Measurements from ENCODE around the gene HOXC4.

DNA sequence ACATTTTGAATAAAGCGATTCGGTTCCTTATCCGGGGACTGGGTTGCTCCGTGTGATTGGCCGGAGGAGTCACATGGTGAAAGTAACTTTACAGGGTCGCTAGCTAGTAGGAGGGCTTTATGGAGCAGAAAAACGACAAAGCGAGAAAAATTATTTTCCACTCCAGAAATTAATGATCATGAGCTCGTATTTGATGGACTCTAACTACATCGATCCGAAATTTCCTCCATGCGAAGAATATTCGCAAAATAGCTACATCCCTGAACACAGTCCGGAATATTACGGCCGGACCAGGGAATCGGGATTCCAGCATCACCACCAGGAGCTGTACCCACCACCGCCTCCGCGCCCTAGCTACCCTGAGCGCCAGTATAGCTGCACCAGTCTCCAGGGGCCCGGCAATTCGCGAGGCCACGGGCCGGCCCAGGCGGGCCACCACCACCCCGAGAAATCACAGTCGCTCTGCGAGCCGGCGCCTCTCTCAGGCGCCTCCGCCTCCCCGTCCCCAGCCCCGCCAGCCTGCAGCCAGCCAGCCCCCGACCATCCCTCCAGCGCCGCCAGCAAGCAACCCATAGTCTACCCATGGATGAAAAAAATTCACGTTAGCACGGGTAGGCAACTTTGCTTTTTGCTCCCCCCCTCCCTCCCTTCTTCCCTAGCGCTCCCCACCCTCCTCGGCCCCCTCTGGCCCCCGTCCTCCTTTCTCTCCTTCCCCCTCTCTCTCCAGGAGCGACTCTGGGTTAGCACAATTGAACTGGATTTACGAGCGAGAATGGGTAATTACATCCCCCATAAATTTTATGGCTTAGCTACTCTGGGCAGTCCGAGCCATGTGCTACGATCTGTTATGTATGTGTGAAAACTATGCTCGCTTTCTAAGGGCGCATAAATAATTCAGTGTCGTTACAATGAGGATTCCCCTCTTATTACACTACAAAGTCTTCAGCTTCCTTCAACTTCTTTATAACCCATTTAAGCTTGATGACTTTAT is at the start of gene HOXC4:
- TF ChIP-seq GATA2 (IDR thresholded peaks at IDR 0.05; ENCODE audit: low read depth, low read length) (no peak), GATA3 (IDR thresholded peaks at IDR 0.05; ENCODE audit: low read depth, low read length) (no peak)
